Measurements from ENCODE around the gene MEF2B.
"Not testable (repeated sequence)": the region's sequence is repeated elsewhere in the genome, so short reads cannot be mapped to it uniquely, and the experiment has no call there.

Gene MEF2B

GRCh38 chr19:19154768-19155494 is 15.1 kb downstream of the MEF2B start:
- DNase-seq: no peak

GRCh38 chr19:19152668-19153384 is 17.2 kb downstream of the MEF2B start:
- no peak for DNase-seq

GRCh38 chr19:19151418-19151817 is 18.6 kb downstream of the MEF2B start:
- DNase-seq: no peak

- no peak for DNase-seq
These were observed 20.6 kb downstream of the MEF2B start for GRCh38 chr19:19149435-19149834.

- DNase-seq: not testable (repeated sequence)
These were observed 21.6 kb downstream of the MEF2B start for GRCh38 chr19:19148504-19148903.

- no peak for DNase-seq
These were observed 22.7 kb downstream of the MEF2B start for GRCh38 chr19:19147344-19147743.

GRCh38 chr19:19146865-19147264 is 23.2 kb downstream of the MEF2B start:
- DNase-seq: no peak

- peak; percentile 80 to 93 (median 86) for DNase-seq
These were observed 24.1 kb downstream of the MEF2B start for GRCh38 chr19:19145684-19146608.

GRCh38 chr19:19145281-19145680 is 24.8 kb downstream of the MEF2B start:
- DNase-seq: no peak

- no peak for DNase-seq
These were observed 27.7 kb downstream of the MEF2B start for GRCh38 chr19:19142347-19142746.

GRCh38 chr19:19140476-19140875 is 29.6 kb downstream of the MEF2B start:
- DNase-seq: no peak

- DNase-seq: no peak
These were observed 30.2 kb downstream of the MEF2B start for GRCh38 chr19:19139876-19140229.

- peak; percentile 79 to 92 (median 83) for DNase-seq
These were observed 31.7 kb downstream of the MEF2B start, which contains the start of gene TMEM161A for GRCh38 chr19:19138109-19138981. TSS of gene TMEM161A (minus strand) at chr19:19138478. CDS start at chr19:19138428, 50 bp downstream.

GRCh38 chr19:19137556-19138108 is 32.4 kb downstream of the MEF2B start:
- DNase-seq: no peak

- DNase-seq: not testable (repeated sequence)
These were observed 34.4 kb downstream of the MEF2B start for GRCh38 chr19:19135713-19136112.

GRCh38 chr19:19134687-19135158 is 35.3 kb downstream of the MEF2B start:
- peak in 1 of 4 experiments; percentile 45 for DNase-seq

- DNase-seq: no peak
These were observed 36.1 kb downstream of the MEF2B start for GRCh38 chr19:19133985-19134384.

- DNase-seq: no peak
These were observed 37.2 kb downstream of the MEF2B start for GRCh38 chr19:19132912-19133311.

- DNase-seq: no peak
These were observed 38.1 kb downstream of the MEF2B start for GRCh38 chr19:19131989-19132388.

- DNase-seq: no peak
These were observed 44.0 kb downstream of the MEF2B start for GRCh38 chr19:19126102-19126501.

- DNase-seq: no peak
These were observed 46.7 kb downstream of the MEF2B start for GRCh38 chr19:19123386-19123785.

- no peak for DNase-seq
These were observed 47.2 kb downstream of the MEF2B start for GRCh38 chr19:19122902-19123301.

Measured in activated naive CD4-positive, alpha-beta T cell (primary cell).